22Rv1 (cell line): ENCODE data around the gene OR52A5.

Experiments
- H3K27ac ChIP-seq: fragments of 450-650 bp; 2 replicates; pipeline ENCODE4 v1.5.1; 2017
- CTCF ChIP-seq: fragments of 450-650 bp; IDR thresholded peaks from 2 replicates; pipeline ENCODE4 v1.5.1; 2017; ENCODE audit warnings: mild to moderate bottlenecking
- ZFX ChIP-seq: fragments of 450-650 bp; IDR thresholded peaks from 2 replicates; pipeline ENCODE4 v1.6.1; 2017; ENCODE audit warnings: antibody characterized with exemption, borderline replicate concordance

OR52A5 gene

GRCh38 chr11:5102246-5102645 is 35.9 kb downstream of the OR52A5 start:
- TF ChIP-seq ZFX (no peak), CTCF (no peak)
- no peak overlapping the region for H3K27ac ChIP-seq

GRCh38 chr11:5096011-5096410 is 42.1 kb downstream of the OR52A5 start:
- TF ChIP-seq ZFX (no peak), CTCF (no peak)
- H3K27ac ChIP-seq, result no peak overlapping the region

GRCh38 chr11:5092821-5093585 is 45.2 kb downstream of the OR52A5 start:
- TF ChIP-seq CTCF (no peak), ZFX (no peak)
- H3K27ac ChIP-seq, result no peak overlapping the region

GRCh38 chr11:5090668-5091067 is 47.5 kb downstream of the OR52A5 start:
- no peak overlapping the region for H3K27ac ChIP-seq

GRCh38 chr11:5088556-5088955 is 49.6 kb downstream of the OR52A5 start:
- H3K27ac ChIP-seq, result no peak overlapping the region
- no peak for TF ChIP-seq CTCF
- no peak for TF ChIP-seq ZFX

More at GRCh38 chr11:5090668-5091067, 47.5 kb downstream of the OR52A5 start:
- TF ChIP-seq CTCF (no peak), ZFX (no peak)

- no peak overlapping the region for H3K27ac ChIP-seq
- TF ChIP-seq CTCF, result no peak
- no peak for TF ChIP-seq ZFX
These were observed 54.6 kb downstream of the OR52A5 start for GRCh38 chr11:5083602-5084001.

GRCh38 chr11:5081405-5081804 is 56.8 kb downstream of the OR52A5 start:
- TF ChIP-seq CTCF, result no peak
- TF ChIP-seq ZFX, result no peak
- no peak overlapping the region for H3K27ac ChIP-seq
